ENCODE results near the gene EHD2.
"Not testable (repeated sequence)": the region's sequence is repeated elsewhere in the genome, so short reads cannot be mapped to it uniquely, and the experiment has no call there.

EHD2 gene

GRCh38 chr19:47749326-47749725 lies 36.1 kb downstream of the EHD2 start:
- no peak for DNase-seq (ENCODE audit: low read depth)

- DNase-seq (ENCODE audit: low read depth): no peak
These were observed 37.5 kb downstream of the EHD2 start for GRCh38 chr19:47750752-47751151.

GRCh38 chr19:47752440-47753211 lies 39.4 kb downstream of the EHD2 start:
- DNase-seq (ENCODE audit: low read depth): no peak

- DNase-seq (ENCODE audit: low read depth): no peak
These were observed 41.2 kb downstream of the EHD2 start for GRCh38 chr19:47754206-47755064.

GRCh38 chr19:47755065-47755761 lies 42.0 kb downstream of the EHD2 start:
- DNase-seq (ENCODE audit: low read depth): no peak

- DNase-seq (ENCODE audit: low read depth): no peak
These were observed 42.8 kb downstream of the EHD2 start for GRCh38 chr19:47755762-47756626.

- DNase-seq (ENCODE audit: low read depth): no peak
These were observed 43.4 kb downstream of the EHD2 start for GRCh38 chr19:47756627-47756929.

GRCh38 chr19:47756953-47757608 lies 43.9 kb downstream of the EHD2 start:
- no peak for DNase-seq (ENCODE audit: low read depth)

GRCh38 chr19:47757617-47758442 lies 44.6 kb downstream of the EHD2 start:
- DNase-seq (ENCODE audit: low read depth): no peak

GRCh38 chr19:47758443-47758804 lies 45.2 kb downstream of the EHD2 start:
- no peak for DNase-seq (ENCODE audit: low read depth)

- no peak for DNase-seq (ENCODE audit: low read depth)
These were observed 47.4 kb downstream of the EHD2 start for GRCh38 chr19:47760632-47760999.

- DNase-seq (ENCODE audit: low read depth): no peak
These were observed 48.3 kb downstream of the EHD2 start for GRCh38 chr19:47761566-47761965.

- DNase-seq (ENCODE audit: low read depth): no peak
These were observed 48.9 kb downstream of the EHD2 start for GRCh38 chr19:47762151-47762550.

- DNase-seq (ENCODE audit: low read depth): no peak
These were observed 49.5 kb downstream of the EHD2 start for GRCh38 chr19:47762615-47763308.

- not testable (repeated sequence) for DNase-seq (ENCODE audit: low read depth)
These were observed 51.5 kb downstream of the EHD2 start for GRCh38 chr19:47764705-47765104.

GRCh38 chr19:47765523-47766358 lies 52.5 kb downstream of the EHD2 start:
- no peak for DNase-seq (ENCODE audit: low read depth)

- no peak for DNase-seq (ENCODE audit: low read depth)
These were observed 53.1 kb downstream of the EHD2 start for GRCh38 chr19:47766359-47766620.

GRCh38 chr19:47766670-47767069 lies 53.4 kb downstream of the EHD2 start:
- no peak for DNase-seq (ENCODE audit: low read depth)

- no peak for DNase-seq (ENCODE audit: low read depth)
These were observed 54.1 kb downstream of the EHD2 start for GRCh38 chr19:47767349-47767748.

Measured in stimulated activated CD8-positive, alpha-beta memory T cell treated with anti-CD3 and anti-CD28 coated beads, Interleukin-15, amount 100 ng/mL, for 24 hours (primary cell).